Activated CD4-positive, alpha-beta T cell treated with anti-CD3 and anti-CD28 coated beads, Interleukin-2, amount 10 ng/mL, durations not matched to agents 7 days and 5 days (primary cell): ENCODE measurements around the gene TSNAXIP1. TPM values are rescaled to one million over a fixed set of nuclear protein-coding genes. Genes with fewer than 3 reads are reported as not detected.
A peak's percentile ranks its signal among the peaks of the same experiment; 100 is the strongest.

ENCODE experiments used
- CTCF ChIA-PET: fragments of 350-600 bp; sonication (Branson Sonifier 250); formaldehyde crosslinking; loops from one replicate; lab custom pipeline; 2021; ENCODE audit warnings: antibody characterized with exemption; lab: Charles Lee
- POLR2A ChIA-PET: fragments of 350-600 bp; sonication (Branson Sonifier 250); formaldehyde crosslinking; loops from one replicate; lab custom pipeline; 2021; ENCODE audit warnings: antibody characterized with exemption; lab: Charles Lee
- DNase-seq: peaks from one replicate; pipeline ENCODE4 v3.0.0-alpha.2; 2020
- H3K27ac Mint-ChIP-seq: one replicate; pipeline ENCODE4 v1.8.0; 2021; ENCODE audit warnings: mild to moderate bottlenecking, moderate library complexity, mixed read lengths
- H3K27me3 Mint-ChIP-seq: one replicate; pipeline ENCODE4 v1.8.0; 2021; ENCODE audit warnings: mixed read lengths
- H3K36me3 Mint-ChIP-seq: one replicate; pipeline ENCODE4 v1.8.0; 2021; ENCODE audit warnings: low read depth, mixed read lengths
- H3K4me1 Mint-ChIP-seq: one replicate; pipeline ENCODE4 v1.8.0; 2021; ENCODE audit warnings: mixed read lengths
- H3K4me3 Mint-ChIP-seq: one replicate; pipeline ENCODE4 v1.8.0; 2021; ENCODE audit warnings: mild to moderate bottlenecking, moderate library complexity, mixed read lengths
- H3K9me3 Mint-ChIP-seq: one replicate; pipeline ENCODE4 v1.8.0; 2021; ENCODE audit warnings: mixed read lengths
- total RNA-seq, 2 experiments: library from RNA; stranded (reverse); gene quantifications; one replicate each; pipeline ENCODE4 v1.2.3, GENCODE V29; 2021

TSNAXIP1 gene
- under 1 TPM; 0.27 to 0.33 TPM for total RNA-seq

DNA sequence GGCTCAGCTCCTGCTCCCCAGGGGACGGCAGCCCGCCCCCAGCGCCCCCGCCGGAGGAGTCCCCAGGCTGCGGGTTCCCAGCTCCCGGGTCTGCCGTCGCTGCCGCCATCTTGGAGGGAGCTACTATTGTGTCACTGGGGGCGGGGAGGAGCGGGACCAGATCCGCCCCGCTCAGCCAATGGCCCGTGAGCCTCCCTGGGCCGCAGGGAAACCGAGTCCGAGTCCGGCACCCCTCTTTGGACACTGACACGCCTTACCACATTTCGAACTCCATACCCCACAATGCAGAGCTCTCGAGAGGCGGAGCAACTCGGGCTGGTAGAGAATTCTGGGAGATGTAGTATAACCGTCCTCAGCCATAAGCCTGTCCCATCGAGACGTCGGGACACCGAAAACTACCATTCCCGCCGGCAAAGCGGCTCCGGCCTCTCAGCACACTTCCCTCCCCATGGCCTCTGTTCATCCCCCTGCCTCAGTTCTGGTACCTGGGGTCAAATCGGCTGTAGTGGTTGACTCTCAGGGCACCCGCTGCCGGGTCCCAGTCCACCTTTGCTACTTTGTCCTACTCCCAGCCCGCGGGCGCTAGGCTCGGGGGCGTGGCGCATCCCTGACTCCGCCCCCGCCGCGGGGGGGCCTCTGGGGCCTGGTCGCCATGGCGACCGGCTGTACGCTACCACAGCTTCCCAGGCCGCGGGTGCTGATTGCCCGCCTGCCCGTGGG, at the start of gene TSNAXIP1, which contains the start of gene RANBP10:
Gene TSNAXIP1, plus strand, starts transcription at position 462 of the 720 bp plus-strand sequence. CDS start 261 bp downstream, outside the sequence.
Gene RANBP10, minus strand, starts transcription at position 133 of the 720 bp plus-strand sequence. Its CDS starts 24 bp downstream, at position 109.
- Mint-ChIP-seq H3K4me3 (peak within 1 kb of the TSS; percentile 92), H3K27me3 (no peaks in the 10 kb centered on the region), H3K9me3 (no peaks in the 10 kb centered on the region), H3K36me3 (peaks cover 33% of the 10 kb centered on the region), H3K27ac (peak within 1 kb of the TSS; percentile 90), H3K4me1 (peaks cover 41% of the 10 kb centered on the region)
- peak; percentile 98 for DNase-seq
- CTCF ChIA-PET: interaction anchor here (0.5 to 2.6 kb wide), 15 partner anchors 9 to 330 kb away, joined by 3 to 36 read pairs (median 3); no protein-coding TSS in a partner anchor
- POLR2A ChIA-PET: interaction anchor here (0.6 kb wide), 2 partner anchors 15 to 209 kb away, joined by 3 read pairs; no protein-coding TSS in a partner anchor

DNA sequence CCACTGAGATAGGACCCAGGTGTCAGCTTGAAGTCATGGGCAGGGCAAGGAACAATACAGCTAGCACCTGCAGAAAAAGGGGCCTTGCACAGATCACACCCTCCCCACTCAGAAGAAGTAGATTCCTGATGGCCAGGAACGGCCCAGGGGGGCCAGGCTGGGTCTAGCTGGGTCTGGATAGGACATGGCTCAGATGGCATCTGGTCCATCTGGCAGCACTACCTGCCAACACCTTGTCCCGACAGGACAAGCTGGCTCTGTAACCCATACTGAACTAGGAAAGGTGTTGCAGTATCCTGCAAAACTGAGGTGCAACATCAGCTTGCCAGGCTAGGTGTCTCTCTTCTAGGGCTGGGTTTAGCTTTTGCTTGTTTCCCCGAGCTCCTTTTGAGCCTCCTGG, 48.7 kb upstream of the TSNAXIP1 start:
- POLR2A ChIA-PET: no interaction called here
- DNase-seq: no peak
- no peaks in the 10 kb centered on the region for H3K27me3 Mint-ChIP-seq

DNA sequence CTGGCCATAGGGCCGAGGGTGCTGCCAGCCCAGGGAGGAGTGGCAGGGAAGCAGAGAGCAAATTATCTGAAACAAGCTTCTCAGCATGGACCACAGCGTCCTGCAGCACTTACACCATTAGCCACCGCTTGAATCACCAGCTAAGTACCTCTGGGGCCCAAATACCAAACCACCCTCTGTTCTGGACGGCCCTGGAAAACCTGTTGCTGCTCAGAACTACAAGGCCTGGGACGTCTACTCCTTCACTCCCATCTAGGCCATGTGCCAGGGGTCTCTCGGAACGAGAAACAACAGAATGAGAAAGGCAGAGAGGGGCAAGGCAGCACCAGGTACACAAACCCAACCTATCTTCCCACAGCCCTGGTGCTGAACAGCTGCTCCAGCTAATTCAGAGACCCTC, 47.7 kb upstream of the TSNAXIP1 start:
- ChIA-PET POLR2A (no interaction called here), CTCF (interaction anchor here (1.3 kb wide), 1 partner anchor 237 kb away, joined by 3 read pairs; no protein-coding TSS in a partner anchor)
- no peak overlapping the region for H3K27ac Mint-ChIP-seq
- no peaks in the 10 kb centered on the region for H3K9me3 Mint-ChIP-seq
- no peak overlapping the region for H3K4me3 Mint-ChIP-seq
- no peaks in the 10 kb centered on the region for H3K27me3 Mint-ChIP-seq
- peaks cover 8% of the 10 kb centered on the region for H3K36me3 Mint-ChIP-seq
- H3K4me1 Mint-ChIP-seq: peaks cover 18% of the 10 kb centered on the region
- DNase-seq: no peak

More for the DNA sequence above, 48.7 kb upstream of the TSNAXIP1 start:
- CTCF ChIA-PET: interaction anchor here (0.8 to 1.4 kb wide), 2 partner anchors 12 to 20 kb away, joined by 3 read pairs; no protein-coding TSS in a partner anchor
- peaks cover 17% of the 10 kb centered on the region for H3K4me1 Mint-ChIP-seq
- no peak overlapping the region for H3K4me3 Mint-ChIP-seq
- H3K36me3 Mint-ChIP-seq: peaks cover 5% of the 10 kb centered on the region
- H3K9me3 Mint-ChIP-seq: no peaks in the 10 kb centered on the region
- H3K27ac Mint-ChIP-seq: no peak overlapping the region

GRCh38 chr16:67760206-67760955, 46.3 kb upstream of the TSNAXIP1 start:
- no peaks in the 10 kb centered on the region for H3K9me3 Mint-ChIP-seq
- CTCF ChIA-PET: interaction anchor here (1.6 to 2.3 kb wide), 2 partner anchors 44 to 56 kb away, joined by 3 to 9 read pairs; no protein-coding TSS in a partner anchor
- H3K36me3 Mint-ChIP-seq: peaks cover 8% of the 10 kb centered on the region
- POLR2A ChIA-PET: no interaction called here
- no peak overlapping the region for H3K4me3 Mint-ChIP-seq
- H3K27ac Mint-ChIP-seq: peak overlapping the region; percentile 75
- no peaks in the 10 kb centered on the region for H3K27me3 Mint-ChIP-seq
- peaks cover 18% of the 10 kb centered on the region for H3K4me1 Mint-ChIP-seq
- peak; percentile 9 for DNase-seq

DNA sequence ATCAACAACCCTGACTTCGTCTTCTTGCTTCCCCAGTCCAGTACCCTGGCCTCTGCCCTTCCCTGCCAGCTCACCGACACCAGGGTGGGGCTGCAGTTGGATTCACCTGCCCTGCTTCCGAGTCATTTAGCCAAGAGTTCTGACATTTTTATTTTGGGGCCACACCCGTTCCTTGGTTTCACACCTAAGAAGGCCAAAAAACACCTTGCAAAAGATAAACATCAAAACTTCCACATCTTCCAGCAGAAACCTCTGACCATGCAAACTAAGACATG, 45.8 kb upstream of the TSNAXIP1 start:
- H3K27ac Mint-ChIP-seq: peak overlapping the region; percentile 75
- no peaks in the 10 kb centered on the region for H3K27me3 Mint-ChIP-seq
- ChIA-PET CTCF (interaction anchor here (1.6 to 2.3 kb wide), 2 partner anchors 44 to 56 kb away, joined by 3 to 9 read pairs; no protein-coding TSS in a partner anchor), POLR2A (no interaction called here)
- H3K4me3 Mint-ChIP-seq: no peak overlapping the region
- no peak for DNase-seq
- H3K4me1 Mint-ChIP-seq: peaks cover 18% of the 10 kb centered on the region
- H3K36me3 Mint-ChIP-seq: peaks cover 8% of the 10 kb centered on the region
- H3K9me3 Mint-ChIP-seq: no peaks in the 10 kb centered on the region

DNA sequence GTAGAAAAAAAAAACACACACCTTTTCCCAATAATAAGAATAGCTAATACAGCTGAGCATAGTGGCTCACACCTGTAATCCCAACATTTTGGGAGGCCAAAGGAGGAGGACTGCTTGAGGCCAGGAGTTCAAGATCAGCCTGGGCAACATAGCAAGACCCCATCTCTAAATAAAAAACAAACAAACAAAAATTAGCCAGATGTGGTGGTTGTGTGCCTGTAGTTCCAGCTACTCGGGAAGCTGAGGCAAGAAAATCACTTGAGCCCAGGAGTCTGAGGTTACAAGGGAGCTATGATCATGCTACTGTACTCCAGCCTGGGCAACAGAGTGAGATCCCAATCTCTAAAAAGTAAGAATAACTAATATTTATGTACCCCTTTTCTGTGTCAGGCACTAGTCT, 44.8 kb upstream of the TSNAXIP1 start:
- Mint-ChIP-seq H3K27me3 (no peaks in the 10 kb centered on the region), H3K27ac (no peak overlapping the region), H3K36me3 (peaks cover 12% of the 10 kb centered on the region), H3K9me3 (no peaks in the 10 kb centered on the region), H3K4me1 (peaks cover 18% of the 10 kb centered on the region), H3K4me3 (no peak overlapping the region)
- CTCF ChIA-PET: interaction anchor here (0.6 to 2.3 kb wide), 4 partner anchors 27 to 55 kb away, joined by 3 to 9 read pairs (median 4); no protein-coding TSS in a partner anchor
- no peak for DNase-seq
- POLR2A ChIA-PET: interaction anchor here (0.7 kb wide), 1 partner anchor 131 kb away, joined by 3 read pairs; the partner anchor contains the start of gene PSKH1

DNA sequence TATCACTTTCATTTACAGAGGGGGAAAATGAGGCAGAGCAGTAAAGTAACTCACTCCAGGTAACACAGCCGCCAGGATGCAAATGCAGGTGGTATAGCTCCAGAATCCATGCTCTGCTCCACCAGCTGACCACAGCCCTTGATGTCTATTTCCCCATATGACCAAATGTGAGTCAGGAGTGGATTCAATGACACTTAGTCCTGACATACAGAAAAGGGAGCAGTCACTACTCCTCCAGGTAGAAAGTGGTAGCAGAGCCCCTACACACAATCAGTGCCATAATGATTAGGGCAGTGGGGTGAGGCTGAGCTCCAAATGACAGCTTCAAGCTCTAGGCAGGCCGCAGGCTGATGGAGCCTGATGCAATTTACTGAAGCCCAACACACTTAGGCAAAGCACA, 44.3 kb upstream of the TSNAXIP1 start:
- Mint-ChIP-seq H3K27me3 (no peaks in the 10 kb centered on the region), H3K36me3 (peaks cover 14% of the 10 kb centered on the region), H3K9me3 (no peaks in the 10 kb centered on the region), H3K4me1 (peaks cover 18% of the 10 kb centered on the region), H3K4me3 (no peak overlapping the region), H3K27ac (no peak overlapping the region)
- no peak for DNase-seq
- POLR2A ChIA-PET: no interaction called here
- CTCF ChIA-PET: interaction anchor here (0.8 to 2.3 kb wide), 3 partner anchors 19 to 54 kb away, joined by 3 to 9 read pairs (median 4); no protein-coding TSS in a partner anchor

DNA sequence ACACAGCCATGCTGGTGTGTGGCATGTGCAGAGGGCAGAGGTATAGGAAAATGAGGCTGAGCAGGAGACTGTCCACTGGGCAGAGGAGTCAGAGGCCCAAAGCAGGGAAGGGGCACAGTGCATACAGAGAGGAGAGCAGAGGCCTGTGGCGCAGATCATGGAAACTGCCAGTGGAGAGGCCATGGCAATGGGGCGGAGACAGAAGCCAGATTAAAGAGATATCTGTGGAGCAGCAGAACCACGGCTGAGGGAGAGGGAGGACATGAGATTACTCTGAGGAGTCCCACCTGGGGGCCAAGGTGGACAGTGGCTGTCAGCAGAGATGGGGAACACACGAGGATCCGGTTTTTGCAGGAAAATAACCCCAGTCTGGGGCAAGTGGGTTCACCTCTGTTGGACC, 43.6 kb upstream of the TSNAXIP1 start:
- no peak for DNase-seq
- no peaks in the 10 kb centered on the region for H3K27me3 Mint-ChIP-seq
- H3K27ac Mint-ChIP-seq: no peak overlapping the region
- H3K4me1 Mint-ChIP-seq: peaks cover 18% of the 10 kb centered on the region
- H3K36me3 Mint-ChIP-seq: peaks cover 14% of the 10 kb centered on the region
- H3K9me3 Mint-ChIP-seq: no peaks in the 10 kb centered on the region
- no peak overlapping the region for H3K4me3 Mint-ChIP-seq
- ChIA-PET POLR2A (no interaction called here), CTCF (interaction anchor here (1.0 kb wide), 1 partner anchor 19 kb away, joined by 3 read pairs; no protein-coding TSS in a partner anchor)

GRCh38 chr16:67764158-67764667, 42.5 kb upstream of the TSNAXIP1 start:
- H3K36me3 Mint-ChIP-seq: peaks cover 14% of the 10 kb centered on the region
- H3K27me3 Mint-ChIP-seq: no peaks in the 10 kb centered on the region
- H3K4me1 Mint-ChIP-seq: peaks cover 18% of the 10 kb centered on the region
- no peak overlapping the region for H3K4me3 Mint-ChIP-seq
- no peak for DNase-seq
- ChIA-PET POLR2A (no interaction called here), CTCF (no interaction called here)
- no peaks in the 10 kb centered on the region for H3K9me3 Mint-ChIP-seq
- peak overlapping the region; percentile 50 for H3K27ac Mint-ChIP-seq

GRCh38 chr16:67766291-67766690, 40.4 kb upstream of the TSNAXIP1 start:
- ChIA-PET CTCF (interaction anchor here (1.0 kb wide), 1 partner anchor 8 kb away, joined by 3 read pairs; no protein-coding TSS in a partner anchor), POLR2A (no interaction called here)
- H3K4me1 Mint-ChIP-seq: peaks cover 5% of the 10 kb centered on the region
- no peaks in the 10 kb centered on the region for H3K27me3 Mint-ChIP-seq
- no peak overlapping the region for H3K27ac Mint-ChIP-seq
- H3K36me3 Mint-ChIP-seq: peaks cover 17% of the 10 kb centered on the region
- H3K4me3 Mint-ChIP-seq: no peak overlapping the region
- DNase-seq: no peak
- no peaks in the 10 kb centered on the region for H3K9me3 Mint-ChIP-seq

DNA sequence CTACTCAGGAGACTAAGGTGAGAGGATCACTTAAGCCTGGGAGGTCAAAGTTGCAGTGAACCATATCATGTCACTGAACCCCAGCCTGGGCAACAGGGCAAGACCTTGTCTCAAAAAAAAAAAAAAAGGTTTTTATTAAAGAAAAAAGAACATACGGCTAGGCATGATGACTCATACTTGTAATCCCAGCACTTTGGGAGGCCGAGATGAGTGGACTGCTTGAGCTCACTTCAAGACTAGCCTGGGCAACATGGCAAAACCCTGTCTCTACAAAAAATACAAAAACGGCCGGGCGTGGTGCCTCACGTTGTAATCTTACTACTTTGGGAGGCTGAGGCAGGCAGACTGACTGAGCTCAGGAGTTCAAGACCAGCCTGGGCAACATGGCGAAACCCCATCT, 38.7 kb upstream of the TSNAXIP1 start:
- ChIA-PET POLR2A (no interaction called here), CTCF (interaction anchor here (0.8 kb wide), 1 partner anchor 39 kb away, joined by 3 read pairs; the partner anchor contains the start of genes RANBP10 and TSNAXIP1)
- H3K9me3 Mint-ChIP-seq: no peaks in the 10 kb centered on the region
- no peak overlapping the region for H3K4me3 Mint-ChIP-seq
- no peak overlapping the region for H3K27ac Mint-ChIP-seq
- no peak for DNase-seq
- H3K4me1 Mint-ChIP-seq: peaks cover 4% of the 10 kb centered on the region
- peaks cover 25% of the 10 kb centered on the region for H3K36me3 Mint-ChIP-seq
- no peaks in the 10 kb centered on the region for H3K27me3 Mint-ChIP-seq

DNA sequence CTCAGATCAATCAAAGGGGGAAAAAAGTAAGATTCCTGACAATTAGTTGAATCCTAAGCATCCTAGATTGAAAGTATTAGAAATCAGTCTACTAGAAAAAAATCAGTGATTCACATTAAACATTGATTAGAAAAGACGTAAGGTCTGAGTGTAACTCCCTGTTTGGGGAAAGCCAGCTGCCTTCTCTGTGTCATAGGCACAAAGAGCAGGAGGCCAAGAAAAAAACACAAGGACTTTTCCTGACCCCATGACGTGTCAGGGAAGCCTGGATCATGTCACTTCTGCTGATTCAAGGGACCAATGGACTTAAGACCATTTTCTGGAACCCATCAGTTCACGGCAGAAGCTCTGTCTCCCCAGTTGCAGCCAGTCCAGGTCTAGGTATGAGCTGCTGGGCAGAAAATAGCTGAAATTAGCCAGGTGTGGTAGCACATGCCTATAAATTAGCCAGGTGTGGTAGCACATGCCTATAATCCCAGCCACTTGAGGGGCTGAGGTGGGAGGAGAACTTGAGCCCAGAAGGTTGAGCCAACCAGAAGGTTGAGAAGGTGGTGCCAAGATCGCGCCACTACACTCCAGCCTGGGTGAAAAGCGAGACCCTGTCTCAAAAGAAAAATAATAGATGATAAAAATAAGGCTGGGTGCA, 36.2 kb upstream of the TSNAXIP1 start:
- no peaks in the 10 kb centered on the region for H3K27me3 Mint-ChIP-seq
- POLR2A ChIA-PET: no interaction called here
- no peak overlapping the region for H3K4me3 Mint-ChIP-seq
- CTCF ChIA-PET: interaction anchor here (0.7 to 2.9 kb wide), 5 partner anchors 10 to 250 kb away, joined by 3 to 9 read pairs (median 4); no protein-coding TSS in a partner anchor
- peaks cover 2% of the 10 kb centered on the region for H3K4me1 Mint-ChIP-seq
- no peaks in the 10 kb centered on the region for H3K9me3 Mint-ChIP-seq
- no peak overlapping the region for H3K27ac Mint-ChIP-seq
- peaks cover 23% of the 10 kb centered on the region for H3K36me3 Mint-ChIP-seq
- no peak for DNase-seq
